HG02840 (cell line): ENCODE measurements around the gene MPHOSPH9.

Source experiments
- ATAC-seq: cut with Tn5 transposase; IDR thresholded peaks from one replicate; pipeline ENCODE4 v1.9.1; 2021; ENCODE audit warnings: mild to moderate bottlenecking, moderate library complexity, moderate number of reproducible peaks; ENCODE audit not compliant: unreplicated experiment, low FRiP score

The MPHOSPH9 gene

GRCh38 chr12:123150275-123150743 lies 82.6 kb downstream of the MPHOSPH9 start:
- ATAC-seq: no peak

DNA sequence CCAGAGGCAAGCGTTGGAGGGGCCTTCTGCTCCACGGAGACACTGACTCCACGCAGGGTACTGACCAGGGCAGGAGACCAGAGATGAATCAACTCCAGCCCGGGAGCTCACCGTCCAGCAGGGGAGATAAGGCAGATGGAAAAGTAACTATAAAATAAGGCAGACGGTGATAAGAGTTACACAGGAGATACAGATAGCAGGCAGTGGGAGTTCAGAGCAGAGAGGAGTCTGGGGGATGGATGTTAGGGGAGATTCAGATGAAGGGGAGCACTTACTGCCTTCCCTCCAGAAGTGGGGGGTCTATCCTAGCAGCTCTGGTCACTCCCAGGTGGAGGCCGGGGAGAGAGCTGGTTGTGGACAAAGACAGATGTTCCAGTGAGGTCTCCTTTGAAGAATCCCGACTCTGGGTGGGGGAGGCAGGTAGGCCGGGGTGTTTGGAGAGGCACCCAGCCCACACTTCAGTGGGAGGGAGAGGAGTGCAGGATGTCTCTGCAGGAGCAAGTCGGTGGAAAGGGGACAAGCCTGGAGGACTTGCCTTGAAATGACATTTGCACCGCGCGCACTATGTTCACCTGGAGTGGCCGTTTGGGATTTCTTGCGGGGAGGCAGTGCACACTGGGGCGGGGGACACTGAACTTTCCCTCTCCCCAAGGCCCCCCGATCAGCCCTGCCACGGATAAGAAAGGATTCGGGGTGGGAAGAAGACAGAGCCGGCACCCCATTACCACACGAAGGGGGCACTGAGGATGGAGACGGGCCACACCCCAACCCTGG lies 83.3 kb downstream of the MPHOSPH9 start:
- no peak for ATAC-seq

DNA sequence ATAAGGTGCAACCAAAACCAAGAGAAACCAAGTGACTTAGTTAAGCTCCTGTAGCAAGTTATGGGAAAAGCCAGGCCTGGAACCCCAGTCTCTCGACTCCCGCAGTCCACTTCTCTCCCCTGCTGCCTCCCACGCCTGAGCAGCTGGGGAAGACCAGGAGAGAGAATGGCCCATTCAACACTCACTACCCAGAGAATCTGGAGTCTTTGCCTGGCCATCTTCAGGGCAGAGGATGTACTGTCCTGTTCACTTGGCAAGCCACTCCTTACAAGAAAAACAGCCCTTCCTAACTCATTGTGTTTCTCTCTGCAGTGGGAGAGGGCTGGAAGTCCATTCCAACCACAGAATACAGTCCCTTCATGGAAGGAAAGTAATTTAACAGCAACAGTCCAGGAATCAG lies 83.9 kb downstream of the MPHOSPH9 start:
- ATAC-seq: no peak

- no peak for ATAC-seq
Observed at GRCh38 chr12:123148655-123149054, 84.3 kb downstream of the MPHOSPH9 start.

DNA sequence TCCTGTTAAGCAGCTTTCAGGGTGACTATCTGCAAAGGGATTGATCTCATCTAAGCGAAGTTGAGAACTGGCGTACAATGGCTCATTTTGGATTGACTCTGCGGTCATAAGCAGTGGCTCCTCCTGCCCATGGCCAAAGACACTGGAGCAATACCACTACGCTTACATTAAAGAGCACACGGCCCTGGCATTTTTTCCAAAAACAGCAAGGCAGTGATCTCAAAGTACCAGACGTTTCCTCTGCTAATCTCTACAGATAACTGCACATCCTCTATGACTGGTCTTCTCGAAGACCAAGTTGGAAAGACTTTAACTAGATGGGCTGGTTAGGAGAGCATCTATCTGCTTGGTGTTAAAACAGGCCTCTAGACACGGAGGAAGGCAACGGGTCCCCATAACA lies 84.7 kb downstream of the MPHOSPH9 start:
- ATAC-seq: no peak

DNA sequence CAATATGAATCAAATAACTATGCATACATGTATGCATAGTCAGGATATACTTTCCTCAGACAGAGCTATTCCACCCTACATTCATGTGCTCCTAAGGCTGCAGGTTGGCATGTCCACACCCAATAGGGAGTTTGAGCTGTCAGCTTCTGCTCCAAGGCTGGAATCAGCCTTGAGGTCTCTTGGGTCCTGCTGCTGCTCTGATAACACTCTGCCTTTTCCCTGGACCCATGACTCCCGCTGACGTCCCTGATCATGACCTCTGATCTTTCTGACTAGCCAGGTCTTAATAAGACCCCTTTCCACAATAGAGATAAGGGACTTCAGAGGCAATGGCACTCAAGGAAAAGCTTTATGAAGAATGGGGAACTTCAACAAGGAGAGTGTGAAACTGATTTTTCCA lies 87.7 kb downstream of the MPHOSPH9 start:
- ATAC-seq: no peak

- ATAC-seq: no peak
Observed at GRCh38 chr12:123143736-123144461, 89.0 kb downstream of the MPHOSPH9 start.

GRCh38 chr12:123142921-123143735 lies 89.8 kb downstream of the MPHOSPH9 start:
- ATAC-seq: no peak

DNA sequence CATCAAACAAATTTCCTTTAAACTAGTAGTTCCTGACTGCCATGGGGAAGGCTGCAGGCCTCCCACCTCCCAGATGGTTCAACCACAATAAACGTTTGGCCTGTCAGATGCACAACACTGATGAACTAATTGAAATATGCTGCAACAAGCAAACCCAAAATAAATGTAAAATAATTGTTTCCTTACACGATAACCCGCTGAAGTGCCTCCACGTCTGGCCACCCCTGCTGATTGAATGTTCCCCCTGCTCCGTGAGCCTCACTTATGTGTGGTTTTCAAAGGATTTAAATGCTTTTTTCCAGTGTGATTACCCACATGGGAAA lies 90.5 kb downstream of the MPHOSPH9 start:
- no peak for ATAC-seq

- no peak for ATAC-seq
Observed at GRCh38 chr12:123141615-123142517, 91.1 kb downstream of the MPHOSPH9 start.

DNA sequence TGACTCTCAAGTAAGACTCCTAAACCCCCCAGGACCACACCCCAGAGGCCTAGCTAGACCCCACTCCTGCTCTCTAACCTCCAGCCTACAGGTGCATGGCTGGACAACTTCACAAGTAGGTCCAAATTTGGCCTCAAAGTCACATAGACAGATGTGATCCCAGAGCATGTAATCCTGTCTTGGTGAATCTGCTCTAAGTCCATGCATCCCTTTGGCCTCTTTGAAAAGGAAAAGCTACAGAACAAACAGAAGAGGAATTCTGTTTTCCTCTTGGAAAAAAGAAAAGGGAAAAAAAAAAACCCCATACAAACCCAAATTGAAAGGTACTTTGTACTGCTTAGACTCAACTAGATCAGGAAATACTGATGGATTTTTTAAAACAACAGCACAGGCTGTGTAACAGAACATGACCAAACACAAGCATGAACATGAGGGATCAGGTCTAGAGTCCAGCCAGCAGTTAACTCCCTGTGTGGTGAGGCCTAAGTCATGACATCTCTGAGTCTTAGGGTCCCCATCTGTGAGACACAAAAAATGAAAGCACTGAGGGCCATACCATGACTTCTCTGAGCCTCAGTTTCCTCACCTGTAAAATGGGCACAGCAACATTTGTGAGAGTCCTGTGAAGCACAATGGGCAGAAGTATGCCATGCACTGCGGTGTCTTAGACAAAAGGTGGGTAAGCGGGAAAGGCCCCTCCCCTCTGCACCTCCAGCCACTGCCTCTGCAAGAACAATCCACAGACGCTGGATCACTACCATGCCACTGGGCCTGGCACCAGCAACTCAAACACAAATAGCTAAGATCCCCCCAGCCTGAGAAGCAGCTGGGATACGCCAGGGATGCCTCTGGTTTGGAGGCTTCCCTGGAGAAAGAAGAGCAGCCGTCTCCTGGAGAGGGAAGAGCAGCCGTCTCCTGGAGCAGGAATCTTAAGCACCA lies 92.0 kb downstream of the MPHOSPH9 start:
- ATAC-seq: no peak

DNA sequence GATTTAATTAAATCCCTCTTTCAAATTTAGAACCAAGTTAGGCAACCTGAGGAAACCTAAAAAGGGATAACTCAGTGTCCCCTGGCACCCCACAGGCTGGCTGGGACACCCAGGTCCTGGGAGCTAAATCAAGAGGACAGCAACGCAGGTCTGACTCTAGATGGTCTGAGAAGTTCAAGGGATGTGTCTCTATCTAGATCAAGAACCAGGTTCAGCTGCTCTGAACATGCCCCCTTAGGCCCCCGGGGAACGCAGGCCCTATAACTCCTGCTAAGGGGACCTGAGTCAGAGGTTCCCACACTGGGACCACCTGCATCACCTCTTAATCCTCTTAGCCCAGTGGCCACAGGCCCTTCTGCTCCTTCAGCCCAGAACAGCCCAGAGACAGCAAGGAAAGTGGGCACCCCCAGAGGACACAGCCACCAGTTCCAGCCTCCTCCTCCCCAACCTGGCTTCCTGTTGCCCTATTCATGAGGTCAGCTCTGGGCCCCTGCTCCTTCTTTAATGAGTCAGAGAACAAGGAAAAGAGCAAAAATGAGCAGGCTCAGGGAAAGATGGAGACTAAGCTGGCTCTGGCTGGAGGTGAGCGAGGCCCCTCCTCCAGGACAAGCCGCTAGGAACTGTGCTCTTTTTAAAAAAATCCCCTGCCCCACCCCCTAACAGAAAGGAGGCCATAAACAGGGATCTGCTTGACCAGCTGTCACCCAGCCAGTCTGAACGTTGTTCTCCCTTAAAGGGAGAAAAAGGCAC lies 92.8 kb downstream of the MPHOSPH9 start:
- ATAC-seq: no peak

DNA sequence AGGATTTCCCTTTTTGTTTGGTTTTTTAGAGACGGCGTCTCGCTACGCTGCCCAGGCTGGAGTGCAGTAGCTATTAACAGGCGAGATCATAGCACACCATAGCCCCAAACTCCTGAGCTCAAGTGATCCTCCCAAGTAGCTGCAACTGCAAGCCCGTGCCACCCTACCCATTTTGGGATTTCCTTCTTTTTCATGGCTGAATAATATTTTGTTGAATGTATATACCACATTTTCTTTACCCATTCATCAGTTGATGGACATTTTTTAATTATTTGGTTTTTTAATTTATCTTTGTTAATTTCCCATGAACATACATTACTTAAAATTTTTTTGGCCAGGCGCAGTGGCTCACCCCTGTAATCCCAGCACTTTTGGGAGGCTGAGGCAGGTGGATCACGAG lies 97.3 kb downstream of the MPHOSPH9 start:
- ATAC-seq: no peak

GRCh38 chr12:123134826-123135225 lies 98.1 kb downstream of the MPHOSPH9 start:
- ATAC-seq: no peak

DNA sequence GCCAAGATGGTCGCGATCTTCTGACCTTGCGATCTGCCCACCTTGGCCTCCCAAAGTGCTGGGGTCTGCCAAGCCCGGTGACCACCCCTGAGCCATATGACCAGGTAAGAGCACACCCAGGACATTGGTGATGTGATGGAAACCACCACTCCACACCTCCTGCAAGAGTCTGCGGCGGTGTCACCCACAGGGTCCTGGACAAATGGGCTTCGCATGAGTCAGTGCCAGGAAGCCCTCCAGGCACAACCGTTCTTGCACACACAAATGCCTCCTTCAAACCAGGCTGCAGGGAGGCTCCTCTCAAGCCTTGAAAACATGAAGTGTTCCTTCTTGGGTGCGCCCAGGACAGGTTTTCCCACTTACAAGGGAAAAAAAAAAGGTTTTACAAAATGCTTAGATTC lies 98.7 kb downstream of the MPHOSPH9 start:
- no peak for ATAC-seq

DNA sequence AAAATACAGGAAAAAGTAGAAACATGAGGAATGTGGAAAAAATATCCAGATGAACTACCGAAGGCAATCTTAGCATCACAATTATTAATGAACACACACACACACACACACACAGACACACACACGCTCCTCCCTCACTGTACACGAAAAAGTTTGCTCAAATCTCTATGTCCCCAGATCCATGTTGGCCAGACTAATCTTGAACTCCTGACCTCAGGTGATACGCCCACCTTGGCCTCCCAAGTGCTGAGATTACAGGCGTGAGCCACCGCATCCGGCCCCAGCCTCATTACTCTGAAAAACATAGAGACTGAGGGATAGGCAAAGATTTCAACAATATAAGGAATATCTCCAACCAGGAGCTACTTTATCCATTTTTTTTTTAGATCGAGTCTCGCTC lies 99.2 kb downstream of the MPHOSPH9 start:
- ATAC-seq: no peak

GRCh38 chr12:123132951-123133619 lies 99.9 kb downstream of the MPHOSPH9 start:
- ATAC-seq: no peak

GRCh38 chr12:123131879-123132402 lies 101.0 kb downstream of the MPHOSPH9 start:
- no peak for ATAC-seq
